GM12874 (cell line): Measurements from ENCODE around the gene RPL28.
"Not testable (repeated sequence)": the region's sequence is repeated elsewhere in the genome, so short reads cannot be mapped to it uniquely, and the experiment has no call there.

Source experiments
- CTCF ChIP-seq: IDR thresholded peaks from 2 replicates; pipeline ENCODE4 v1.5.1; 2011; ENCODE audit warnings: low read depth, mild to moderate bottlenecking, control low read depth, low read length, moderate library complexity; ENCODE audit not compliant: insufficient read depth

RPL28 gene

GRCh38 chr19:55406826-55407549, 21.3 kb downstream of the RPL28 start:
- no peak for TF ChIP-seq CTCF

- TF ChIP-seq CTCF: not testable (repeated sequence)
Measured at GRCh38 chr19:55407550-55407799, 21.7 kb downstream of the RPL28 start, which contains the start of gene UBE2S. TSS of gene UBE2S (minus strand) at chr19:55407788. CDS start at chr19:55407589, 199 bp downstream.

- no peak for TF ChIP-seq CTCF
Measured at GRCh38 chr19:55407800-55408532, 22.2 kb downstream of the RPL28 start.

GRCh38 chr19:55408533-55408872, 22.8 kb downstream of the RPL28 start:
- TF ChIP-seq CTCF: no peak

GRCh38 chr19:55410168-55410567, 24.4 kb downstream of the RPL28 start:
- TF ChIP-seq CTCF: no peak

GRCh38 chr19:55418185-55418584, 32.5 kb downstream of the RPL28 start:
- peak; percentile 68 for TF ChIP-seq CTCF

- no peak for TF ChIP-seq CTCF
Measured at GRCh38 chr19:55419103-55419502, 33.4 kb downstream of the RPL28 start.
